ENCODE data around the gene ENDOV.
"Not testable (repeated sequence)": the region's sequence is repeated elsewhere in the genome, so short reads cannot be mapped to it uniquely, and the experiment has no call there.

ENDOV gene

DNA sequence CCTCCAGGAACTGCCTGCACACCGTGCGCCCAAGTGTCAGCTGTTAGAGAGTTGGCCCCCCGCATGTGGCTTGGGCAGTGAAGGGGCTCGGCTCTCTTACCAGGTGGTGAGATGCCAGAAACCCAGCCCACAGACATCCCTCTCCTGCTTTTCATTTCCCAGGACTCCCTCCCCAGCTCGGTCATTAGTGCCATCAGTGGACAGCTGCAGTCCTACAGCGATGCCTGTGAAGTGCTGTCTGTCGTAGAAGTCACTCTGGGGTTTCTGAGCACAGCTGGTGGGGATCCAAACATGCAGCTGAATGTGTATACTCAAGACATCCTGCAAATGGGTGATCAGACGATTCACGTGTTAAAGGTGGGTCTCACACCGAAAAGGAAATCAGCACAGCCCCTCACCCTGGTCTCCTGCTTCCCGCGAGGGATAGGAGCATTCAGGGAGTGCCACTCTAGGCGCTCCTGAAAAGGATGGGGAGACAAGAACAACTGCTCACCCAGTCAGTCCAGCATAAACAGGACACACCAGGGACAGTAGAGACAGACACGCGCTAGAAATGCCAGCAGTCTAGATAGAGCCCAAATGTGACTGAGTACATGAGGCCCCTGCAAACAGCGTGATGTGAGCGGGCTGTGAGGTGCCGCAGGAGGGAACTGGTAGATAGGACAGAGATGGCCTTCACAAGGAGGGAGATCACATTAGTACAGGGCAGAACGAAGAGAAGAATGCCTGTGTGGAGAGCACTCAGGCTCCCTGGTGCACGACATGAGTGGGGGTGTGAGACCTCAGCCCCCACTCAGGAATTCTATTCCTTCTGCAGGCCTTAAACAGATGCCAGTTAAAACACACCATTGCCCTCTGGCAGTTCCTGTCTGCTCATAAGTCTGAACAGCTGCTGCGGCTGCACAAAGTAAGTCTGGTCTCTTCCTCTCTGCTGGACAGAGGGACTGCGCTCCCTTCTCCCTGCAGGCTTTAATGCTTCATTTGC is 25.7 kb upstream of the ENDOV start:
- no peak for DNase-seq

DNA sequence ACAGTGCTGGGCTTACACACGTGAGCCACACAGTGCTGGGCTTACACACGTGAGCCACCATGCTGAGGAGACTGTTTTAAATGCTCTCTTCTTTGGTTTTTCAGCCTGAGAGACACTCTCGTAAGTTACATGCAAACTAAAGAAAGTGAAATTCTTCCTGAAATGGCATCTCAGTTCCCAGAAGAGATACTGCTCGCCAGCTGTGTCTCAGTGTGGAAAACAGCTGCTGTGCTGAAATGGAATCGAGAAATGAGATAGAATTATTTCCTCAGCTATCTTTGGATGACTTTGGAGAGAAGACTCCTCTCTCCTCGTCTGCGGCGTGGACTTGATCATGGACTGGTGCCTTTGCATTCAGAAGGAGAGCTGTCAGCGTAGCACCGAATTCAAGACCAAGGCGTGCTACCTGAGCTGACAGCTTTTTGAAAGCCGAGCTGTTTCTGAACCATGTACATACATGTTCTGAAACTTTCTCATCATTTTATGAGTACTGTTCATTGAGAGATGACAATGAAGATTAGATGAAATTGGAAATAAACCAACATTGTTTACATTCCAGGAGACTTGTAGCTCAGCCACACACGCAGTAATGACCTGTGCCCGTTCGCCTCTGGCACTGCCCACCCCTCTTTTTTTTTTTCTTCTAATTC is 21.6 kb upstream of the ENDOV start:
- no peak for DNase-seq

DNA sequence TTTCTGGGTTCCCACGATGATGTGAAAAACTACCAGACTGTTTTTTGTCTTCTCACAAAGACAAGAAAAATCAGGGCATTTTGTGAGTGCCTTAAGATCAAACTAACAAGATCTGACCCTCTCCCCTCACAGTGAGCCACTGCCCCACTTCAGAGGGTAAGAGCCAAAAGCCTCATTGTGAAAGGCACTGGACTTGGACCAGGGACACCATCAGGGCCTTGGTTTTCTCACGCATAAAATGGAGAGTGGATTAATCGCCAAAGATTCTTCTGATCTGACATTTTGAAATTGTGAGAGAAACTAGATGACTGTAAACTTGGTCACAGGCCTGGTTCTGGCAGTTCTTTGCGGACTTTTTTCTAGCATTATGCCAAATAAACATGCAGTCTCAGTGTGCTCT is 21.0 kb upstream of the ENDOV start:
- no peak for DNase-seq

DNA sequence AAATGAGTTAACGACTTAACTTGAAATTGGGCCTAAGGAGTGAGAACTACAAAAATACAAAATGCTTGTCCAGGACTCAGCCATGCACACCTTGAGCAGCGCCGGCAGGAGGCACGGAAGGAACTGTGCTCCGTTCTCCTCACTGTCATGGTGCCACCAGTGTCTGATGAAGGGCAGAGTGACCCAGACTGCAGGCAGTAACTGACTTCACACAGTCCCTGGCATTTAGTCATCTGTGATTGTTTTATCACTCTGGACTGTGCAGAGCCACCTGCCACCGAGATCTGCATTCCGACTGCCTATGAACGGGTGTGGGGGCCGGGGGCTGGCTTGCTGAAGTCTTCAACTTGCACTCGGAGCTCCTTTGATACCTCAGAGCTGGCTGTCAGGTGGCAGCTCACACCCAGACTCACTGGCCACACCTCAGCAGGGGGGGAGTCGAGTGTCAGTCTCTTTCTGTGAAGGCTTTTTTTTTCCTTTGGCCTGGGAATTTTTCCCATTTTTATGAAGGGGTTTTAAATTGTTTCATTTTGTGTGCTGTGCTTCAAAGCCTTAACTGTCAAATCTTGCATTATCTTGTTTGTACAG is 20.2 kb upstream of the ENDOV start:
- no peak for DNase-seq

DNA sequence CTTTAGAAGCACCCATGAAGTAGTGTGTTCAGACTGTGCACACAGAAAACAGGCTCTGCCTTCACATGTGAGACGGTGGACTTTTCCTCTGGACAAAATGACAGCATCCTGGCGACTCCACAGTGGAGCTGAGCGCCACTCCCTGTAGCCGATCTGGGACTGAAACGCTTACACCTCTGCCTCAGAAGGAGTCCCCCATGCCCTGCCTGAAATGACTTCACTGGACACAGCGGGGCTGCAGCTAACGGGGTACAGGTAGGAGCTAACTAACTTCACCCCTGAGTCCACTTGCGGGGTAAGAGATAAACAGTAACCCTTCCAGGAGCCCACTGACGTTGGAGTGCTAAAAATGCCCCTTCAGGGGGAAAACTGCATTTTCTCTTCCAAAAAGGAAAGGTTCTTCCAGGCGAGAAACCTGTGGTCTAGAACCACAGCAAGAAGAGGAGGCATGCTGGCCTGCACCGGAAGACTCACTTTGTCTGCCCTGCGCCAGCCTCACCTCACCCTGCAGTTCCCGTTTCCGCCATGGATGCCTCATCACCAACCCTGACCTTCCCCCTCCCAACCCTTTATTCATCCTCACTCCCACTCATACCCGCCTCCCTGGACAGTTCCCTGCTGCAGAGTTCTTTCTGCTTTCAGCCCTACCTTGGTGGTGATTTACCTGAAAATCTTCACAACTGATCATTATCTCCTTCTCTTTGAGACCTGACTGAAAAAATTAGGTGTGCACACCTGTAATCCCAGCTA is 19.4 kb upstream of the ENDOV start:
- DNase-seq = no peak

DNA sequence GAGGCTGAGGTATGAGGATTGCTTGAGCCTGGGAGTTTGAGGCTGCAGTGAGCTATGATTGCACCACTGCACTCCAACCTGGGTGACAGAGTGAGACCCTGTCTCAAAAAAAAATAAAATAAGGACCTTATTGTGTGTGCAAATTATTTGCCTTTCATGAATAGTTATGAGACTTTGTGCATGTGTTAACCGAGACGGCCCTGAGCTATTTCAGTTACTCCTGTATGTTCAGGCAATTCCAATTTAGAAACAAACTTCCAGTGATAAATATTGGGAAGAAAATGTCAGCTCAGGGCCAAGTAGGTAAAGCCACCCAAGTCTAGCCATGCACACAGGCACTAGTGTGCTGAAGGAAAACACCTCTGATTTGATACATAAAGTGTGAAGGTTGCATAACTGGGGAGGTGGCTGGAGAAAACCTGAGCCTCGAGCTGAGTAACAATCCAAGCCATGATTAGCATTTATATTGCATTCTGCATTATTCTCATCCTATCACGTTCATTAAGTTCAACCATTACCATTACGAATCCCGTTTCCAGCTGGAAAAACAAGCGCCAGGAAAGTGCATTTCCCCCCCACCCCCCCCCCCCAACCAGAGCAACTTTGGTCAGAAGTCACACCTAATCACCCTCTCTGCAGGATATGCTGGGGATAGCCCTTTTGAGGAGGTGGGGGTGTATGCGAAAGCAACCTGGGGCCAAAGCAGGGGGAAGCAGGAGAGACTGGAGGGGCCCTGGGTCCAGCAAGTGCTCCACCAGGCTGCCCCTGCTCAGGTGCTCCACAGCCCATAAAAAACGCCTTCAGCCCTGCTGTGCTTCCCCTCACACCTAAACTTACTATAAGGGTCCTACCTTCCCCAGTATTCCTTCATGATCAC is 18.6 kb upstream of the ENDOV start:
- no peak for DNase-seq

DNA sequence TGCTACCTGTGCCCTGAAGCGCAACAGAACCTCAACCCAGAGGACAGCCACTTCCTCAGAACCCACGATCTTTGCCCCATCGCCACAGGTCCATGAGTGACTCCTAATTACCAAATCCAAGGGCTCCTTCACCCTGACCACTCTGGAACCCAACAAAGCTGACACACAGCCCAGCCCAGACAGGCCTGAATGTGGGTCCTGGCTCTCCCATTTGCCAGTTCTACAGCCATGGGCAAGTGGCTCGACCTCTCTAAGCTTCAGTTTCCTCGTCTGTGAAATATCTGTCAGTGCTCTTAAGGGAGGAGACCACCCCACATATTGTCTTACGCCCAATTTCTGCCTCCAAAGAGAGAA is 18.0 kb upstream of the ENDOV start:
- no peak for DNase-seq

DNA sequence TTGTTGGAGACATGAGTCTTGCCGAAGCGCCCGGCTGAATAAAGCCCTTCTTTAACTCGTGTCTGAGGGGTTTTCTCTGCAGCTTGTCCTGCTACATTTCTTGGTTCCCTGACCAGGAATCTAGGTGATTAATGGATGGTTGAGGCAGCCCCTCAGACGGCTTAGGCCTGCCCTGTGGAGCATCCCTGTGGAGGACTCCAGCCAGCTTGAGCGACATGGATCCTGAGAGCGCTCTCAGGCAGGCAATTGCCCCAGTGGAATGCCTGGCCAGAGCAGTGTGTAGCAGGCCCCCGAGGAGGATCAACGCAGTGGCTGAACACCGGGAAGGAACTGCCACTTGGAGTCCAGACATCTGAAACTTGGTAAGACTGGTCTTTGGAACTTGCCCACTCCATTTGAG is 17.3 kb upstream of the ENDOV start:
- no peak for DNase-seq

DNA sequence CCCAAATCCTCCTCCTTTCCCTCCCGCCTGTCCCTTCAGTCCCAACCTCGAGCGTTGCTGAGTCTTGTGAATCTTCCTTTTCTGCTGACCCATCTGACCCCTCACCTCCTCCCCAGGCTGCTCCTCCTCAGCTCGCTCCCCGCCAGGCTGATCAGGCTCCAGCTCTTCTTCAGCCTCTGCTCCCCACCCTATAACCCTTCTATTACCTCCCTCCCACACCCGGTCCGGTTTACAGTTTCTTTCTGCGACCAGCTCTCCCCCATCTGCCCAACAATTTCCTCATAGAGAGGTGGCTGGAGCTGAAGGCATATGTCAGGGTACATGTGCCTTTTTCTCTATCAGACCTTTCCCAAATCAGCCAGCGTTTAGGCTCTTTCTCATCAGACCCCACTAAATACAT is 13.9 kb upstream of the ENDOV start:
- DNase-seq = not testable (repeated sequence)

DNA sequence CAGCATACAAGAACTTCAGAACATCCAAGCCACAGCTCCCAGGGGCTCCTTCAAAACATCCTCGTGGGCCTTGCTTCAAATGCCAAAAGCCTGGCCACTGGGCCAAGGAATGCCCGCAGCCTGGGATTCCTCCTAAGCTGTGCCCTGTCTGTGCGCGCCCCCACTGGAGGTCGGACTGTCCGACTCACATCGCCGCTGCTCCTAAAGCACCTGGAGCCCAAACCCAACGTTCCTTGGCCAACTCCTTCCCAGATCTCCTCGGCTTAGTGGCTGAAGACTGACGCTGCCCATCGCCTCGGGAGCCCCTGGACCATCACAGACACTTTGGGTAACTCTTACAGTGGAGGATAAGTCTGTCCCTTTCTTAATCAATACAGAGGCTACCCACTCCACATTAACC is 12.9 kb upstream of the ENDOV start:
- not testable (repeated sequence) for DNase-seq

DNA sequence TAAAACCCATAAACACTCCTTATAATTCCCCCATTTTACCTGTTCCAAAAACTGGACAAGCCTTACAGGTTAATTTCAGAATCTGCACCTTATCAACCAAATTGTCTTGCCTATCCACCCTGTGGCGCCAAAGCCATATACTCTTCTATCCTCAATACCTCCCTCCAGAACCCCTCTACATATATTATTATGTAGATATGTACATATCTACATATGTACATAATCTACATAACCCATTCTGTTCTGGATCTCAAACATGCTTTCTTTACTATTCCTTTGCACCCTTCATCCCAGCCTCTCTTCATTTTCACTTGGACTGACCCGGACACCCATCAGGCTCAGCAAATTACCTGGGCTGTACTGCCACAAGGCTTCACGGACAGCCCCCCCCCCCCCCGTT is 12.0 kb upstream of the ENDOV start:
- no peak for DNase-seq

DNA sequence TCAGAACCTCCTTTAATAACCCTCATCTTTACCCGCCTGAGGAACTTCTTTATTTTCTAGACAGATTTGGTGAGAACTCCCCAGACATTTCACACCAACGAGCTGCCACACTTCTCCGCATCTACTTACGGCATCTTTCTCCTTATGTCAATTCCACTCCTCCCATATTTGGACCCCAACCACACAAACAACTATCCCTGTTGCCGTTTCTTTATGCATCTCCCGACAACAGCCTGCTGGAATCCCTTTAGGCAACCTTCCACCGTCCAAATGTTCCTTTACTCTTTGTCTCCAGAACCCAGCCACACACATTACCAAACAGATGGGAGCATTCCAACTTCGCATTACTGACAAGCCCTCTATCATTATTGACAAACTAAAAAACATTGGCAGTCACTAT is 8.8 kb upstream of the ENDOV start:
- DNase-seq = no peak

DNA sequence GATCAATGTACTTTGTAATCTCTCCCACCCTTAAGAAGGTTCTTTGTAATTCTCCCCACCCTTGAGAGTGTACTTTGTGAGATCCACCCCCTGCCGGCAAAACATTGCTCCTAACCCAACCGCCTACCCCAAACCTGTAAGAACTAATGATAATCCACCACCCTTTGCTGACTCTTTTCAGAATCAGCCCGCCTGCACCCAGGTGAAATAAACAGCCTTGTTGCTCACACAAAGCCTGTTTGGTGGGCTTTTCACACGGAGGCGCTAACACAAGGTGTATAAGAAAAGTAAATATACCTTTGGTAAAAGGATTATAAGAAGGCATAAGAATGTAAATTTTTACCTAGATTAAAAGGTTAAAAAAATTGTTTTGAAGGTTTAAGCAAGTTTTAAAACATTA is 7.0 kb upstream of the ENDOV start:
- DNase-seq = not testable (repeated sequence)

DNA sequence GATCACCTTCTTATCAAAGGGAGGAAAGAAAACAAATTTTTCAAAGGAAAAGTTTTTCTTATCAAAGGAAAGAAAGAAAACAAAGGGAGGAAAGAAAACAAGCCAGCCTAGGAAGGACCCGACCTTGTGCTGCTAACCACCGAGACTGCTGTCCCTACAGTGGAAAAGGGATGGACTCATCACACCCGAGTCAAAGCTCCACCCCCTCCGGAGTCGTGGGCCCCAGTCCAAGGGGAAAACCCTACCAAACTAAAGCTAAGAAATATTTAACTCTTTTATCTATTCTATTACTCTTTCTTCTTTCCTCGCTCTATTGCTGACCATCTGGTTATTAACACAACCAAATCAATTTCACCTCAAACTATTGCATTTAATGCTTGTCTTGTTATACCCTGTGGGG is 6.1 kb upstream of the ENDOV start:
- DNase-seq = no peak

DNA sequence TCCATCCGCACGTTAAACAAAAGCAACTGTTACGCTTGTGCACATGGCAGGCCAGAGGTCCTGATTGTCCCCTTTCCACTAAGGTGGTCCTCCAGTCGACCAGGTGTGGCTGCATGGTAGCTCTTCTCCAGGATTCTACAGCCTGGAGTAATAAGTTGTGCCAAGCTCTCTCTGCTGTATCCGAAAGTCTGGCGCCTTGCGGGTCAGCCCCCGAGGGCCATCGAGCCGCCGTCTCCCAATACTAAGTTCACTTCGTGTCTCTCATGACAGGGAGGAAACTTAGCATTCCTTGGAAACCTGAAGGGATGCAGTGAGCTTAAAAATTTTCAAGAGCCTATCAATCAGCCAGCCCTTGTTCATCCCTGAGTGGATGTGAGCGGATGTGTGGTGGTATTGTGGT is 5.3 kb upstream of the ENDOV start:
- DNase-seq = no peak

DNA sequence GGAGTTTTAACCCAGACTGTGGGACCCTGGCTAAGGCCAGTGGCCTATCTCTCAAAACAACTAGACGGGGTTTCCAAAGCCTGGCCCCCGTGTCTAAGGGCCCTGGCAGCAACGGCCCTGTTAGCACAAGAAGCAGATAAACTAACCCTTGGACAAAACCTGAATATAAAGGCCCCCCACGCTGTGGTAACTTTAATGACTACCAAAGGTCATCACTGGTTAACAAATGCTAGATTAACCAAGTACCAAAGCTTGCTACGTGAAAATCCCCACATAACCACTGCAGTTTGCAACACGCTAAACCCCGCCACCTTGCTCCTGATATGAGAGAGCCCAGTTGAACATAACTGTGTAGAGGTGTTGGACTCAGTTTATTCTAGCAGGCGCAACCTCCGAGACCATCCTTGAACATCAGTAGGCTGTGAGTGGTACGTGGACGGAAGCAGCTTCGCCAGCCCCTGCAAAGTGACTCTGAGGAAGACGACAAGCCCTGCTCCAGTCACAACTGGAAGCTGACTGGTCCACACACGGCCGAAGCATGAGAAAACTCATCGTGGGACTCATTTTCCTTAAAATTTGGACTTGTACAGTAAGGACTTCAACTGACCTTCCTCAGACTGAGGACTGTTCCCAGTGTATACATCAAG is 4.4 kb upstream of the ENDOV start:
- DNase-seq = not testable (repeated sequence)

DNA sequence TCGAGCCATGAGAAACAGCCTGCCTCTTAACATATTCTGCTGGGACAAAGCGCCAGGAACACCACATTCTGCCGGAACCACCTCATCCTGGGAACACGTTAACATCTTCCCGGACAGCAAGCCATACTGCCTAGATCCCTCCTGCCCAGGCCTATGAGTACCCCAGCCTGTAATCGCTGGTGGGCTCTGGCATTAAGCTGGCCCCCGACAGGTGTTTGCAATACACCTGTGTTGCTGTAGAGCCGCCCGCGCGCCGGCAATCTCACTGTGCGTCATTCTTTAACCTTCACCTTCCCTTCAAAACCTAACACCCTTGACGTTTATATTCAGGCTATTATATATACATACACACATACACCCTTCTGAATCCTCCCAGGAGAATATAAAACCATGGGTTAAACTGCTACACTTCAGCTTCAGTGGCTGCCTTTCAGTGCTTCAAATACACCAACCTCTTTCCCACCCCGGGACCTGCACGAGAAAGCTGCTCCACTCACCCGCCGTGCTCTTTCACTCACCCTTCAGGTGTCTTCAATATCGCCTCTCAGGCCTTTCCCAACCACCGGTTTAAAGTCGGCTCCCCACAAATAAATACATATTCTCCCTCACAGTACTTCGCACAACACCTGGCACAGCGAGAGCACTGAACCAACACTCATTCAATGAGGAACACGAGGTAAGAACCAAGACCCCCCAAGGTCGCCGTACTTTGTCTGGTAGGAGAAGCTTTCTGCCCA is 1.0 kb upstream of the ENDOV start:
- no peak for DNase-seq

DNA sequence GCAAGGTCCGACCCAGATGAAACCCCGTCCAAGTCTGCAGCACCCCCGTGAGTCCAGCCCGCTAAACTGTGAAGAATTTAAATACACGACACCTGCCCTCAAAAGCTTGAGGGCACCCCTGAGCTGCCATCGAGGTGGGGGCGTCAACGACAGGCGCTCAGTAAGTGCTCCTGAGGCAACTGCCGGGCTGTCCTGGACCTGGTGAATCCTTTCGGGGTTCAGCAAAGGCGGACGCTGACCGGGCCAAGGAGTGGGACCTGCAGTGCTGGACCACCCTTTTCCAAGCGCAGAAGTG is 512 bp upstream of the ENDOV start:
- no peak for DNase-seq

DNA sequence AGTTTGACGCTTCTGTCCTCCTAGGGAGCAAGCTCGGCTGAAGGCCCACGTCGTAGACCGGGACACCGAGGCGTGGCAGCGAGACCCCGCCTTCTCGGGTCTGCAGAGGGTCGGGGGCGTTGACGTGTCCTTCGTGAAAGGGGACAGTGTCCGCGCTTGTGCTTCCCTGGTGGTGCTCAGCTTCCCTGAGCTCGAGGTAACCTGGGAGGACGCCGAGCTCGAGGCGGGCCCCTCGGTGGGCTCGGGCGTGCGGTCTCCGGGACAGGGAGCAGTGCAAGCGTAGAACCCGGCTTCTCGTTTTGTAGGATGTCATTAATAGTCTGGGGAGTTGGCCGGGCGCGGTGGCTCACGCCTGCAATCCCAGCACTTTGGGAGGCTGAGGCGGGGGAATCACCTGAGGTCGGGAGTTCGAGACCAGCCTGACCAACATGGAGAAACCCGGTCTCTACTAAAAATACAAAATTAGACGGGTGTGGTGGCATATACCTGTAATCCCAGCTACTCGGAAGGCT is 715 bp downstream of the ENDOV start:
- no peak for DNase-seq

DNA sequence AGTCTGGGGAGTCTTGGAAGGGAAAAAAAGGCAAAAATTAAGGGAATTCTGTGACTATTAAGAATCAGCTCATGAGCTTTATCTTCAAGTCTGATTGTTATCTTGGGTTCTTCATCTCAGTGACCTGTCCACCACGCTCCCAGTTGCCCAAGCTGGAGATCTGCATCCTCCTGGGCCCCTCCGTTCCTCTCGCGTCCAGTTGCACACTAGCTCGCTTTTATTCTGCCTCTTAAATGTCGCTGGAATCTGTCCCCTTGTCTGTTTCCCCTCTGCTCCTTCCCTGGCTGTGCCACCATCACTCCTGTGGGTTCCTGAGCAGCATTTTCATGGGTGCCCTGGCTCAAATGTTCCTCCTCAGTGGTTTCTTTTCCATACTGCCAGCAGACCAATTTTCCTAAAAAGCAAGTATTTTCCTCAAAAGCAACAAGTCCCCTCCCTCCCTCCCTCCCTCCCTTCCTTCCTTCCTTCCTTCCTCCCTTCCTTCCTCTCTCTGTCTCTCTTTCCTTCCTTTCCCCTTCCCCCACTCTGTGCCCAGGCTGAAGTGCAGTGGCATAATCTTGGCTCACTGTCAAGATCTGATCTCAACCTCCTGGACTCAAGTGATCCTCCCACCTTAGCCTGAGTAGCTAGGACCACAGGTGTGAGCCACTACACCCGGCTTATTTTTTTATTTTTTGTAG is 1.4 kb downstream of the ENDOV start:
- no peak for DNase-seq

DNA sequence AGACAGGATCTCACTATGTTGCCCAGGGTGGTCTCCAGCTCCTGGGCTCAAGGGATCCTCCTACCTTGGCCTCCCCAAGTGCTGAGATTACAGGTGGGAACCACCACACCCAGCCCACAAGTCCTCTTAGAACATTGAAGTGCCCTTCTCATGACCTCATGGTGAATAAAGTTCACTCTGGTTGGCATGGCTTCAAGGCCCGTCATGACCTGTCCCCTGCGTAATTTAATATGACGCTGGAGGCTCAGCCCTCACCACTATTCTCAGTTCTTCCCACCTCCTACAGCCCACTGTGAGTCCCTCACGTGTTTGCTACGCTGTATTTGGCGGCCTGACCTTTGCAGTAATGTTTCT is 1.9 kb downstream of the ENDOV start:
- no peak for DNase-seq
